K562 (cell line): ENCODE data around the gene TLN1. TPM values are rescaled to one million over a fixed set of nuclear protein-coding genes. Genes with fewer than 3 reads are reported as not detected.

Experiments used
- ATAC-seq: fragments of 200-7000 bp; cut with Tn5 transposase; 3 replicates; pipeline ENCODE4 v1.9.1; 2020; ENCODE audit warnings: moderate library complexity
- BruUV-seq: library from RNA; stranded (reverse); fragments of 400-500 nt; replicated peaks from 2 replicates; lab custom pipeline; 2021; lab: Mats Ljungman, UMichigan
- CTCF ChIA-PET: fragments of 300-600 bp; formaldehyde crosslinking; extraction: SDS; loops from one replicate; lab custom pipeline; 2021; ENCODE audit warnings: low intra/inter-chr PET ratio; lab: Yijun Ruan, JAX
- POLR2A ChIA-PET: fragments of 300-600, 350-650 bp; sonication (Branson Sonifier 250); formaldehyde crosslinking; extraction: SDS; loops from one replicate; lab custom pipeline; 2021; ENCODE audit warnings: antibody characterized with exemption, inconsistent platforms; lab: Yijun Ruan, JAX
- DNase-seq, 4 experiments: peaks; one replicate each; pipeline versions ENCODE4 v3.0.0 to v3.0.0-alpha.2; 2011 to 2018; ENCODE audit warnings: low spot score in 3 of 4, mixed read lengths in 3 of 4; ENCODE audit errors: extremely low read depth in 1 of 4
- FAIRE-seq: peaks from 2 replicates; lab custom pipeline; 2011; peaks lifted over from hg19 to GRCh38; lab: Jason Lieb, UNC
- H2AFZ ChIP-seq: 2 replicates; pipeline ENCODE4 v1.6.0; 2011; ENCODE audit warnings: low read depth, low read length, control low read depth, inconsistent platforms
- H3K27ac ChIP-seq: fragments of 200-600 bp; 3 replicates; pipeline ENCODE4 v1.8.0; 2011; ENCODE audit warnings: low read depth, mild to moderate bottlenecking, control low read depth, inconsistent platforms, low read length, moderate library complexity, mixed read lengths; ENCODE audit errors: extremely low read depth
- H3K27me3 ChIP-seq, 2 experiments: fragments of 300-600 bp in 1 of 2; 2 replicates in 1 of 2; 3 replicates in 1 of 2; pipeline versions ENCODE4 v1.6.0 to v1.8.0; 2011; ENCODE audit warnings: inconsistent platforms in 2 of 2, low read length in 2 of 2, mild to moderate bottlenecking in 1 of 2, mixed read lengths in 1 of 2, moderate library complexity in 1 of 2; ENCODE audit not compliant: control insufficient read depth in 2 of 2, insufficient read depth in 2 of 2
- H3K36me3 ChIP-seq: fragments of 300-600 bp; 3 replicates; pipeline ENCODE4 v1.8.0; 2011; ENCODE audit warnings: mild to moderate bottlenecking, low read length, inconsistent platforms; ENCODE audit not compliant: control insufficient read depth, insufficient read depth
- H3K4me1 ChIP-seq, 2 experiments: fragments of 200-600 bp in 1 of 2; replicated peaks in 1 of 2; 2 replicates in 1 of 2; 3 replicates in 1 of 2; pipeline versions ENCODE4 v1.5.1 to v1.8.0; 2011; ENCODE audit warnings: inconsistent platforms in 2 of 2, low read length in 2 of 2, mild to moderate bottlenecking in 1 of 2, mixed read lengths in 1 of 2, moderate library complexity in 1 of 2; ENCODE audit not compliant: control insufficient read depth in 2 of 2, insufficient read depth in 2 of 2
- H3K4me2 ChIP-seq: 2 replicates; pipeline ENCODE4 v1.6.1; 2011; ENCODE audit warnings: low read length, control low read depth, inconsistent platforms, mixed read lengths; ENCODE audit not compliant: insufficient read depth
- H3K4me3 ChIP-seq: fragments of 200-600 bp; sonication (generic), shearing (Covaris generic); 2 replicates; pipeline ENCODE4 v1.5.1; 2016; ENCODE audit warnings: control low read depth, inconsistent platforms
- H3K79me2 ChIP-seq: fragments of 200-600 bp; 3 replicates; pipeline ENCODE4 v1.8.0; 2011; ENCODE audit warnings: low read length, inconsistent platforms; ENCODE audit not compliant: control insufficient read depth, insufficient read depth
- H3K9ac ChIP-seq, 2 experiments: 2 replicates each; pipeline versions ENCODE4 v1.6.0 to v1.6.1; 2011; ENCODE audit warnings: low read depth in 2 of 2, low read length in 2 of 2, control low read depth in 1 of 2, inconsistent platforms in 1 of 2, mild to moderate bottlenecking in 1 of 2, mixed read lengths in 1 of 2; ENCODE audit not compliant: insufficient read depth in 1 of 2
- H3K9me1 ChIP-seq: one replicate; pipeline ENCODE4 v1.6.0; 2011; ENCODE audit warnings: inconsistent platforms, mild to moderate bottlenecking, low read length, moderate library complexity; ENCODE audit not compliant: control insufficient read depth, insufficient read depth
- H3K9me3 ChIP-seq: replicated peaks from 2 replicates; pipeline ENCODE4 v1.5.1; 2011; ENCODE audit warnings: low read depth, low read length, inconsistent platforms; ENCODE audit not compliant: control insufficient read depth, insufficient read depth
- H4K20me1 ChIP-seq: replicated peaks from 2 replicates; pipeline ENCODE4 v1.6.1; 2011; ENCODE audit warnings: low read length, inconsistent platforms, mixed read lengths; ENCODE audit not compliant: control insufficient read depth, insufficient read depth
- FOXA3 ChIP-seq, 2 experiments: fragments of 450-650 bp in 1 of 2; sonication (generic) in 1 of 2; formaldehyde crosslinking; IDR thresholded peaks in 1 of 2; conservative IDR thresholded peaks in 1 of 2; 2 replicates each; pipeline versions ENCODE4 v1.4.0 to v1.8.0; 2020 to 2022; ENCODE audit warnings: mild to moderate bottlenecking in 2 of 2, missing genetic modification reagents in 1 of 2
- RREB1 ChIP-seq: fragments of 250-450 bp; sonication (Bioruptor Pico); IDR thresholded peaks from 2 replicates; pipeline ENCODE4 v1.4.0; 2020
- ZBTB2 ChIP-seq: fragments of 450-650 bp; IDR thresholded peaks from 2 replicates; pipeline ENCODE4 v1.6.1; 2016; ENCODE audit warnings: antibody characterized with exemption
- ZSCAN32 ChIP-seq: fragments of 450-650 bp; formaldehyde crosslinking; IDR thresholded peaks from 2 replicates; pipeline ENCODE4 v1.4.0; 2020; ENCODE audit warnings: mild to moderate bottlenecking, moderate library complexity
- WGBS: fragments of 100-300 bp; shearing (Covaris generic); methylation state at CpG from one replicate; pipeline ENCODE4 v1.1.6; 2016; ENCODE audit warnings: low coverage, mixed read lengths; ENCODE audit not compliant: insufficient coverage; ENCODE audit errors: missing lambda C conversion rate; 5-methylcytosine and 5-hydroxymethylcytosine counted together
- in situ Hi-C: fragments of 300-500 bp; cut with MboI; formaldehyde crosslinking; loops from 4 replicates; pipeline ENCODE4 v1.15.0; 2018; ENCODE audit warnings: inconsistent platforms, mixed read lengths
- intact Hi-C: fragments of 100-400 bp; cut with micrococcal nuclease; formaldehyde crosslinking; loops from 2 replicates; pipeline ENCODE4 v1.14.2; 2022
- polyA plus RNA-seq, 8 experiments: library from polyadenylated mRNA; depleted of rRNA in 4 of 8; stranded (reverse) in 5 of 8; unstranded in 3 of 8; fragments of >200 nt; fragmentation: Nextera tagmentation in 2 of 8; fragmentation: Illumina TruSeq in 1 of 8; extraction: Ambion mirVana in 2 of 8; extraction: Trizol in 1 of 8; gene quantifications; 2 replicates each; pipeline versions ENCODE4 v1.2.1 to v1.2.3, GENCODE V29; 2011 to 2014; ENCODE audit warnings: inconsistent platforms in 1 of 8, missing spikeins in 1 of 8
- total RNA-seq, 7 experiments: library from RNA; depleted of rRNA in 6 of 7; stranded (reverse); fragments of >200 nt in 6 of 7; fragmentation: Illumina TruSeq in 2 of 7; extraction: Trizol in 2 of 7; gene quantifications; 2 replicates each; pipeline versions ENCODE4 v1.2.1 to v1.2.3, GENCODE V29; 2011 to 2021; ENCODE audit warnings: low replicate concordance in 1 of 7

Gene TLN1
- total and polyA plus RNA-seq, 9 of the 15 experiments (the other 6 are each of a cell fraction or from before 2014, with no cell fraction given): 3.6 to 240 (median 54.8) TPM

GRCh38 chr9:35743880-35744518, 12.0 kb upstream of the TLN1 start:
- no peak overlapping the region for H2AFZ ChIP-seq
- ATAC-seq (no peak), FAIRE-seq (no peak), DNase-seq (no peak)
- CTCF ChIA-PET: no interaction called here
- H3K27me3 ChIP-seq: no peaks in the 10 kb centered on the region
- intact Hi-C loops: no loop called here
- H3K9me3 ChIP-seq: no peaks in the 10 kb centered on the region
- H3K36me3 ChIP-seq: peaks cover 68% of the 10 kb centered on the region
- in situ Hi-C loops: no loop called here
- no peak overlapping the region for H3K9ac ChIP-seq
- peaks cover 6% of the 10 kb centered on the region for H3K9me1 ChIP-seq
- H3K4me2 ChIP-seq: no peak overlapping the region
- H3K79me2 ChIP-seq: peaks cover 59% of the 10 kb centered on the region
- peaks cover under 1 to 14% of the 10 kb centered on the region in 2 experiments; a peak in 3 of 5 replicates for H3K4me1 ChIP-seq
- no peak overlapping the region for H3K4me3 ChIP-seq
- POLR2A ChIA-PET: interaction anchor here (0.8 kb wide), 1 partner anchor 15 kb away, joined by 6 read pairs; no protein-coding TSS in a partner anchor
- WGBS: 93% methylated on average over 5 of the region's 8 CpGs
- no peak overlapping the region for H3K27ac ChIP-seq
- no TSS peak for BruUV-seq
- no peak for TF ChIP-seq ZBTB2
- peaks cover 19% of the 10 kb centered on the region for H4K20me1 ChIP-seq

GRCh38 chr9:35743452-35743851, 11.5 kb upstream of the TLN1 start:
- Histone ChIP-seq H3K4me3 (no peak overlapping the region), H3K36me3 (peaks cover 74% of the 10 kb centered on the region), H3K27ac (no peak overlapping the region), H4K20me1 (peaks cover 17% of the 10 kb centered on the region), H3K9ac (no peak overlapping the region), H3K4me1 (peaks cover 0 to 14% of the 10 kb centered on the region in 2 experiments; a peak in 3 of 5 replicates), H3K9me3 (no peaks in the 10 kb centered on the region), H3K9me1 (peaks cover 6% of the 10 kb centered on the region), H2AFZ (no peak overlapping the region), H3K79me2 (peaks cover 54% of the 10 kb centered on the region), H3K4me2 (no peak overlapping the region), H3K27me3 (no peaks in the 10 kb centered on the region)
- 64% methylated on average over 2 of the region's 2 CpGs for WGBS
- in situ Hi-C loops: no loop called here
- no peak for DNase-seq
- no peak for ATAC-seq
- no TSS peak for BruUV-seq
- FAIRE-seq: no peak
- intact Hi-C loops: no loop called here
- ChIA-PET POLR2A (interaction anchor here (0.8 kb wide), 1 partner anchor 15 kb away, joined by 6 read pairs; no protein-coding TSS in a partner anchor), CTCF (no interaction called here)
- TF ChIP-seq ZSCAN32 (CRISPR knock-in tag) (no peak), RREB1 (CRISPR knock-in tag) (no peak), FOXA3 (CRISPR knock-in tag; conservative IDR thresholded peaks at IDR 0.05 in 1 of 2, IDR thresholded peaks at IDR 0.05 in 1 of 2) (no peak)
